HG03521 (cell line): ENCODE data around the gene GOLGB1.
"Not testable (repeated sequence)": the region's sequence is repeated elsewhere in the genome, so short reads cannot be mapped to it uniquely, and the experiment has no call there.

Source experiments
- ATAC-seq: cut with Tn5 transposase; IDR thresholded peaks from one replicate; pipeline ENCODE4 v1.9.1; 2021; ENCODE audit warnings: mild to moderate bottlenecking, moderate library complexity; ENCODE audit not compliant: unreplicated experiment

Gene GOLGB1

GRCh38 chr3:121748680-121749275, 763 bp downstream of the GOLGB1 start:
- ATAC-seq = no peak

- ATAC-seq = no peak
These were observed 1.6 kb downstream of the GOLGB1 start for GRCh38 chr3:121747976-121748375.

- not testable (repeated sequence) for ATAC-seq
These were observed 6.4 kb downstream of the GOLGB1 start for GRCh38 chr3:121743106-121743505.

- ATAC-seq = no peak
These were observed 8.6 kb downstream of the GOLGB1 start for GRCh38 chr3:121740896-121741295.

- no peak for ATAC-seq
These were observed 9.6 kb downstream of the GOLGB1 start for GRCh38 chr3:121739902-121740301.

- no peak for ATAC-seq
These were observed 11.9 kb downstream of the GOLGB1 start for GRCh38 chr3:121737644-121738043.

- ATAC-seq = no peak
These were observed 13.4 kb downstream of the GOLGB1 start for GRCh38 chr3:121736112-121736511.

- peak; percentile 97 for ATAC-seq
These were observed 14.4 kb downstream of the GOLGB1 start for GRCh38 chr3:121735047-121735696.

GRCh38 chr3:121730940-121731687, 18.4 kb downstream of the GOLGB1 start:
- no peak for ATAC-seq

- peak; percentile 76 for ATAC-seq
These were observed 25.4 kb downstream of the GOLGB1 start for GRCh38 chr3:121724130-121724529.

- no peak for ATAC-seq
These were observed 26.1 kb downstream of the GOLGB1 start for GRCh38 chr3:121723485-121723884.

- ATAC-seq = no peak
These were observed 27.1 kb downstream of the GOLGB1 start for GRCh38 chr3:121722411-121722810.

- no peak for ATAC-seq
These were observed 29.4 kb downstream of the GOLGB1 start for GRCh38 chr3:121720163-121720562.

GRCh38 chr3:121719423-121719822, 30.1 kb downstream of the GOLGB1 start:
- ATAC-seq = no peak

- no peak for ATAC-seq
These were observed 31.2 kb downstream of the GOLGB1 start for GRCh38 chr3:121718205-121718846.

- no peak for ATAC-seq
These were observed 39.2 kb downstream of the GOLGB1 start for GRCh38 chr3:121710347-121710746.

GRCh38 chr3:121707531-121708273, 41.8 kb downstream of the GOLGB1 start:
- no peak for ATAC-seq

- ATAC-seq = no peak
These were observed 44.0 kb downstream of the GOLGB1 start for GRCh38 chr3:121705541-121705940.

GRCh38 chr3:121703973-121704372, 45.6 kb downstream of the GOLGB1 start:
- no peak for ATAC-seq

GRCh38 chr3:121698901-121699300, 50.6 kb downstream of the GOLGB1 start:
- no peak for ATAC-seq

- ATAC-seq = no peak
These were observed 51.1 kb downstream of the GOLGB1 start for GRCh38 chr3:121698476-121698875.
